ENCODE data around the gene RACK1.
"Not testable (repeated sequence)": the region's sequence is repeated elsewhere in the genome, so short reads cannot be mapped to it uniquely, and the experiment has no call there.

DNA sequence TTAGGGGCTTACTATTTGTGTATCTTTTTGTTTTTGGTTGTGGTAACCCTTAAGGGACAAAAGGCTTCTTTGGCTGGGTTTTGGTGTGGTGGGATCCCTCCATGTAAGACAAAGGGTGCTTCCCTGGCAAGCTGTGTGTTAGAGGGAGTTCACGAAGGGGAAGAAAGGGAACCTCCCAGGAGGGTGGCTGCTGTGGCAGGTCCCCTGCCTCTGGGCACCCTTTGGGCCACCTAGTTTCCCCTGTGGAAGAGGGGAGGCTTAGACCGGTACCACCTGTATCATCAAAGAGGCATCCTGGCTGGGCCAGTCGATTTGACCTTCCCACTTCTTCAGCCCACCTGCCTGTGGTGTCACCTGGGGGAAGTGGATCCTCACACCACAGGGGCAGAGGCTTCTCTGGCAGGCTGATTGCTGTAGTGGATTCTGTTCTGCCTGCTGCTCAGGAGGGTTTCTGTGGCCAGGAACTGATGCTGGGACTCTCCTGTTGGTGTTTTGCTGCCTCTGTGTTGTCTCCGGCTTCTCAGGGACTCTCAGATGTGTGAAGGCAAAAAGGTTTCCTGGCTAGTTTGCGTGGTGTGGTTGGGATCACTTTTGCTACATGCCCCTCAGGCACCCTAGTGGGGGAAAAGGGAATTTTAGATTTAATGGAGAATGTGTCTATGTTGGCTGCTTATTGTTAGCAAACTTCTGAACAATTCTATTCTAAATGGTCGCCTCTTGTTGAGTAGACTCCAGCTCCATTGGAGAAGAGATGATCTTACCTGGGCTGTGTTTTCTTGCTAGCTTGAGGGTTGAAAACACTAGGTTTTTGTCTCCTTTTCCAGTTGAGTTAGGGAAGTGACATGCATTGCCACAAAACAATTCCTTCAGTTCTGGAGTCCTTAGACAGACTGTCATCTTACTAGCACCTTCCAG, 40.4 kb upstream of the RACK1 start:
- TF ChIP-seq, protein P1, sequence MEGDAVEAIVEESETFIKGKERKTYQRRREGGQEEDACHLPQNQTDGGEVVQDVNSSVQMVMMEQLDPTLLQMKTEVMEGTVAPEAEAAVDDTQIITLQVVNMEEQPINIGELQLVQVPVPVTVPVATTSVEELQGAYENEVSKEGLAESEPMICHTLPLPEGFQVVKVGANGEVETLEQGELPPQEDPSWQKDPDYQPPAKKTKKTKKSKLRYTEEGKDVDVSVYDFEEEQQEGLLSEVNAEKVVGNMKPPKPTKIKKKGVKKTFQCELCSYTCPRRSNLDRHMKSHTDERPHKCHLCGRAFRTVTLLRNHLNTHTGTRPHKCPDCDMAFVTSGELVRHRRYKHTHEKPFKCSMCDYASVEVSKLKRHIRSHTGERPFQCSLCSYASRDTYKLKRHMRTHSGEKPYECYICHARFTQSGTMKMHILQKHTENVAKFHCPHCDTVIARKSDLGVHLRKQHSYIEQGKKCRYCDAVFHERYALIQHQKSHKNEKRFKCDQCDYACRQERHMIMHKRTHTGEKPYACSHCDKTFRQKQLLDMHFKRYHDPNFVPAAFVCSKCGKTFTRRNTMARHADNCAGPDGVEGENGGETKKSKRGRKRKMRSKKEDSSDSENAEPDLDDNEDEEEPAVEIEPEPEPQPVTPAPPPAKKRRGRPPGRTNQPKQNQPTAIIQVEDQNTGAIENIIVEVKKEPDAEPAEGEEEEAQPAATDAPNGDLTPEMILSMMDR (IDR thresholded peaks at IDR 0.05), result peak in 1 of 4 experiments; percentile 29
- not testable (repeated sequence) for TF ChIP-seq POLR2A (IDR thresholded peaks at IDR 0.05)
